Keratinocyte (primary cell): ENCODE results near the gene TMPRSS13. TPM values are rescaled to one million over a fixed set of nuclear protein-coding genes. Genes with fewer than 3 reads are reported as not detected.
A peak's percentile ranks its signal among the peaks of the same experiment; 100 is the strongest.
"Not testable (repeated sequence)": the region's sequence is repeated elsewhere in the genome, so short reads cannot be mapped to it uniquely, and the experiment has no call there.

ENCODE experiments used
- DNase-seq: peaks from one replicate; pipeline ENCODE4 v3.0.0-alpha.2; 2011; ENCODE audit warnings: low read depth, missing footprints, low spot score
- FAIRE-seq: peaks from 2 replicates; lab custom pipeline; 2011; peaks lifted over from hg19 to GRCh38; lab: Jason Lieb, UNC
- H2AFZ ChIP-seq: 2 replicates; pipeline ENCODE4 v1.6.0; 2012; ENCODE audit warnings: low read length, control low read depth, inconsistent platforms; ENCODE audit not compliant: control insufficient read depth
- H3K27ac ChIP-seq: 2 replicates; pipeline ENCODE4 v1.5.1; 2011; ENCODE audit warnings: low read length; ENCODE audit not compliant: control insufficient read depth, insufficient read depth
- H3K27me3 ChIP-seq: 3 replicates; pipeline ENCODE4 v1.6.0; 2011; ENCODE audit warnings: low read length; ENCODE audit not compliant: control insufficient read depth, insufficient read depth; ENCODE audit errors: extremely low read depth
- H3K36me3 ChIP-seq, 2 experiments: 2 replicates in 1 of 2; 3 replicates in 1 of 2; pipeline ENCODE4 v1.5.1; 2011; ENCODE audit warnings: low read length in 2 of 2, mild to moderate bottlenecking in 1 of 2; ENCODE audit not compliant: control insufficient read depth in 2 of 2, insufficient read depth in 2 of 2; ENCODE audit errors: extremely low read depth in 1 of 2
- H3K4me1 ChIP-seq: 3 replicates; pipeline ENCODE4 v1.5.1; 2011; ENCODE audit warnings: low read length; ENCODE audit not compliant: control insufficient read depth, insufficient read depth; ENCODE audit errors: extremely low read depth
- H3K4me2 ChIP-seq: 3 replicates; pipeline ENCODE4 v1.6.0; 2011; ENCODE audit warnings: low read depth, low read length; ENCODE audit not compliant: control insufficient read depth, insufficient read depth; ENCODE audit errors: extremely low read depth
- H3K4me3 ChIP-seq, 3 experiments: fragments of 200-600 bp in 1 of 3; sonication (generic) in 1 of 3; 2 replicates in 2 of 3; 3 replicates in 1 of 3; pipeline ENCODE4 v1.5.1; 2011 to 2016; ENCODE audit warnings: low read length in 3 of 3, mild to moderate bottlenecking in 3 of 3, control low read depth in 2 of 3, inconsistent platforms in 1 of 3, low read depth in 1 of 3, mixed read lengths in 1 of 3, mixed run types in 1 of 3, moderate library complexity in 1 of 3; ENCODE audit not compliant: control insufficient read depth in 2 of 3, insufficient read depth in 2 of 3; ENCODE audit errors: extremely low read depth in 1 of 3
- H3K79me2 ChIP-seq: 2 replicates; pipeline ENCODE4 v1.6.0; 2012; ENCODE audit warnings: low read length; ENCODE audit not compliant: control insufficient read depth, insufficient read depth
- H3K9ac ChIP-seq: 3 replicates; pipeline ENCODE4 v1.6.0; 2011; ENCODE audit warnings: low read length; ENCODE audit not compliant: control insufficient read depth, insufficient read depth; ENCODE audit errors: extremely low read depth
- H3K9me1 ChIP-seq: 3 replicates; pipeline ENCODE4 v1.6.0; 2011; ENCODE audit warnings: low read length; ENCODE audit not compliant: control insufficient read depth, insufficient read depth; ENCODE audit errors: extremely low read depth
- H3K9me3 ChIP-seq: 2 replicates; pipeline ENCODE4 v1.5.1; 2012; ENCODE audit warnings: low read depth, low read length; ENCODE audit not compliant: control insufficient read depth
- H4K20me1 ChIP-seq: 3 replicates; pipeline ENCODE4 v1.6.0; 2011; ENCODE audit warnings: low read length; ENCODE audit not compliant: control insufficient read depth, insufficient read depth; ENCODE audit errors: extremely low read depth
- EZH2 ChIP-seq: IDR thresholded peaks from one replicate; pipeline ENCODE4 v1.6.1; 2012; ENCODE audit warnings: inconsistent platforms, mild to moderate bottlenecking, low read length, moderate library complexity
- dilution Hi-C: fragments of 300-500 bp; cut with MboI; formaldehyde crosslinking; loops from one replicate; pipeline ENCODE4 v1.7.0; 2020; ENCODE audit warnings: low sequenced_read_pairs; ENCODE audit not compliant: extremely low pct_ligation_motif_present
- polyA plus RNA-seq, 5 experiments: library from polyadenylated mRNA; depleted of rRNA in 3 of 5; stranded (reverse) in 3 of 5; stranded (forward) in 1 of 5; unstranded in 1 of 5; fragments of >200 nt; gene quantifications; 1 replicate in 1 of 5; 2 replicates in 3 of 5; 3 replicates in 1 of 5; pipeline versions ENCODE4 v1.2.1 to v1.2.3, GENCODE V29; 2011 to 2012; ENCODE audit warnings: missing spikeins in 2 of 5, low read depth in 1 of 5, low replicate concordance in 1 of 5
- TF ChIP-seq, protein P1 (sequence below), 3 experiments: IDR thresholded peaks in 1 of 3; conservative IDR thresholded peaks in 1 of 3; optimal IDR thresholded peaks in 1 of 3; 2 replicates in 2 of 3; 3 replicates in 1 of 3; pipeline versions ENCODE3 to v1.5.1; 2011; ENCODE audit warnings: low read length in 3 of 3, mild to moderate bottlenecking in 3 of 3, moderate library complexity in 2 of 3, control low read depth in 1 of 3, inconsistent platforms in 1 of 3; ENCODE audit not compliant: insufficient read depth in 2 of 3; ENCODE audit errors: extremely low read depth in 1 of 3

TMPRSS13 gene
- polyA plus RNA-seq, 1 donor (not counting 4 experiments of a cell fraction or from before 2014, with no cell fraction given): 1.8 TPM

DNA sequence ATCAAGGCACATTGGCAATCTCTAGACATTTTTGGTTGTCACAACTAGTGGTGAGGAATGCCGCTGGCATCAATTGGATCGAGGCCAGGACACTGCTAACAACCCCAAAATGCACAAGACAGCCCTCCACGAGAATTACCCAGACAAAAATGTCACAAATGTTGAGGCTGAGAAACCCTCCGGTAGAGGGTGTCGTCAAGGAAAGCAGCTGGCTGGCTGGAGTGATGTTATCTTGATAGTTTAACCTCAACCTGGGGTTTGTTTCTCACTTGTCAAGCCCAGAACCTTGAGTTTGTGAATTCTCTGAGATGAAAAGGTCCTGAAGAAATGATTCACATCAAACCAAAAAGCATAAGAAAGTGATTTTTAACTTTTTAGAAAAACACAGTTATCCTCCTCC is 21.1 kb upstream of the TMPRSS13 start:
- dilution Hi-C loops: no loop called here
- no peaks in the 10 kb centered on the region for H3K27me3 ChIP-seq
- DNase-seq: no peak
- H3K4me2 ChIP-seq: no peak overlapping the region
- H3K36me3 ChIP-seq: no peaks in the 10 kb centered on the region
- H3K27ac ChIP-seq: no peak overlapping the region
- H3K9ac ChIP-seq: no peak overlapping the region
- no peak for FAIRE-seq
- no peak overlapping the region for H2AFZ ChIP-seq
- no peaks in the 10 kb centered on the region for H3K79me2 ChIP-seq
- H3K4me3 ChIP-seq: no peak overlapping the region
- H3K9me3 ChIP-seq: no peaks in the 10 kb centered on the region
- no peaks in the 10 kb centered on the region for H3K9me1 ChIP-seq
- H3K4me1 ChIP-seq: peaks cover 6% of the 10 kb centered on the region
- no peak for TF ChIP-seq EZH2
- TF ChIP-seq, protein P1, sequence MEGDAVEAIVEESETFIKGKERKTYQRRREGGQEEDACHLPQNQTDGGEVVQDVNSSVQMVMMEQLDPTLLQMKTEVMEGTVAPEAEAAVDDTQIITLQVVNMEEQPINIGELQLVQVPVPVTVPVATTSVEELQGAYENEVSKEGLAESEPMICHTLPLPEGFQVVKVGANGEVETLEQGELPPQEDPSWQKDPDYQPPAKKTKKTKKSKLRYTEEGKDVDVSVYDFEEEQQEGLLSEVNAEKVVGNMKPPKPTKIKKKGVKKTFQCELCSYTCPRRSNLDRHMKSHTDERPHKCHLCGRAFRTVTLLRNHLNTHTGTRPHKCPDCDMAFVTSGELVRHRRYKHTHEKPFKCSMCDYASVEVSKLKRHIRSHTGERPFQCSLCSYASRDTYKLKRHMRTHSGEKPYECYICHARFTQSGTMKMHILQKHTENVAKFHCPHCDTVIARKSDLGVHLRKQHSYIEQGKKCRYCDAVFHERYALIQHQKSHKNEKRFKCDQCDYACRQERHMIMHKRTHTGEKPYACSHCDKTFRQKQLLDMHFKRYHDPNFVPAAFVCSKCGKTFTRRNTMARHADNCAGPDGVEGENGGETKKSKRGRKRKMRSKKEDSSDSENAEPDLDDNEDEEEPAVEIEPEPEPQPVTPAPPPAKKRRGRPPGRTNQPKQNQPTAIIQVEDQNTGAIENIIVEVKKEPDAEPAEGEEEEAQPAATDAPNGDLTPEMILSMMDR (optimal IDR thresholded peaks at IDR 0.05 in 1 of 3, IDR thresholded peaks at IDR 0.05 in 1 of 3, conservative IDR thresholded peaks at IDR 0.05 in 1 of 3; ENCODE audit: extremely low read depth in 1 of 3, insufficient read depth in 2 of 3, low read length in 3 of 3): peak in 2 of 3 experiments; percentile 18 to 53
- H4K20me1 ChIP-seq: no peaks in the 10 kb centered on the region

GRCh38 chr11:117949062-117949461 is 19.9 kb upstream of the TMPRSS13 start:
- DNase-seq (no peak), FAIRE-seq (no peak)
- Histone ChIP-seq H3K79me2 (no peaks in the 10 kb centered on the region), H3K27ac (no peak overlapping the region), H3K4me1 (peaks cover 6% of the 10 kb centered on the region), H3K4me3 (no peak overlapping the region), H3K27me3 (no peaks in the 10 kb centered on the region), H3K9me1 (no peaks in the 10 kb centered on the region), H3K36me3 (no peaks in the 10 kb centered on the region), H3K9me3 (no peaks in the 10 kb centered on the region), H3K9ac (no peak overlapping the region), H2AFZ (no peak overlapping the region), H4K20me1 (no peaks in the 10 kb centered on the region), H3K4me2 (no peak overlapping the region)
- TF ChIP-seq, protein P1 (optimal IDR thresholded peaks at IDR 0.05 in 1 of 3, IDR thresholded peaks at IDR 0.05 in 1 of 3, conservative IDR thresholded peaks at IDR 0.05 in 1 of 3; ENCODE audit: extremely low read depth in 1 of 3, insufficient read depth in 2 of 3, low read length in 3 of 3): no peak
- no peak for TF ChIP-seq EZH2
- dilution Hi-C loops: no loop called here

DNA sequence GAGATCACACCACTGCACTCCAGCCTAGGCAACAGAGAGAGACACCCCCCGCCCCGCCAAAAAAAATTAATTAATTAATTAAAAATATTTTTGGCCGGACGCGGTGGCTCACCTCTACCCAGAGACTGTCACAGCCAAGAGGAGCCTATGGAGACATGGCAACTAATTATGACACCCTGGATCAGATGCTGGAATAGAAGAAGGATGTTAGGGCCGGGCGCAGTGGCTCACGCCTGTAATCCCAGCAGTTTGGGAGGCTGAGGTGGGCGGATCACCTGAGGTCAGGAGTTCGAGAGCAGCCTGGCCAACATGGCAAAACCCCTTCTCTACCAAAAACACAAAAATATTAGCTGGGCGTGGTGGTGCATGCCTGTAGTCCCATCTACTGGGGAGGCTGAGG is 19.3 kb upstream of the TMPRSS13 start:
- DNase-seq, H3K4me2 ChIP-seq, H3K9me3 ChIP-seq, H2AFZ ChIP-seq, H3K9ac ChIP-seq, dilution Hi-C loops, H3K79me2 ChIP-seq, H3K36me3 ChIP-seq, FAIRE-seq, H3K9me1 ChIP-seq, H3K27me3 ChIP-seq, H3K4me1 ChIP-seq, H4K20me1 ChIP-seq, H3K4me3 ChIP-seq, H3K27ac ChIP-seq: not testable (repeated sequence)

DNA sequence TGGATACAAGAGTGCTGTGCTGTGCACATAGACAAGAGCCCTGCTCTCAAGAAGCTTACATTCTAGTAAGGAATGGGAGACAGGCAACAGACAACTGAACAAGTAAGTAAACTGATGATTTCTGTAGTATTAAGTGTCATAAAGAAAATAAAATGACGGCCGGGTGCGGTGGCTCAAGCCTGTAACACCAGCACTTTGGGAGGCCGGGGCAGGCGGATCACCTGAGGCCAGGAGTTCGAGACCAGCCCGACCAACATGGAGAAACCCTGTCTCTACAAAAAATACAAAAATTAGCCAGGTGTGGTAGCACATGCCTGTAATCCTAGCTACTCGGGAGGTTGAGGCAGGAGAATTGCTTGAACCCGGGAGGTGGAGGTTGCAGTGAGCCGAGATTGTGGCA is 18.5 kb upstream of the TMPRSS13 start:
- DNase-seq, dilution Hi-C loops, H3K4me2 ChIP-seq, H2AFZ ChIP-seq, H3K9me1 ChIP-seq, H3K36me3 ChIP-seq, H3K27me3 ChIP-seq, FAIRE-seq, H3K9ac ChIP-seq, H3K9me3 ChIP-seq, H3K27ac ChIP-seq, H3K4me3 ChIP-seq, H3K79me2 ChIP-seq, H4K20me1 ChIP-seq, H3K4me1 ChIP-seq: not testable (repeated sequence)
